Activated T-cell treated with anti-CD3 and anti-CD28 coated beads, Interleukin-2, amount 50 U/mL, for 72 hours (primary cell): Measurements from ENCODE around the gene B3GALNT2. TPM values are rescaled to one million over a fixed set of nuclear protein-coding genes. Genes with fewer than 3 reads are reported as not detected.

Source experiments
- ATAC-seq, 2 donors: fragments of 150-1000 bp; cut with Tn5 transposase; replicated peaks in 1 of 2; 2 replicates each; pipeline ENCODE4 v1.10.0; 2021; ENCODE audit warnings: moderate library complexity in 2 of 2, mild to moderate bottlenecking in 1 of 2
- DNase-seq, 2 donors: peaks; one replicate each; pipeline ENCODE4 v3.0.0; 2021 to 2022; ENCODE audit warnings: mixed read lengths in 1 of 2
- H3K27ac Mint-ChIP-seq: one replicate; pipeline ENCODE4 v1.8.0; 2022; ENCODE audit warnings: mild to moderate bottlenecking, moderate library complexity, mixed read lengths
- H3K27me3 Mint-ChIP-seq: one replicate; pipeline ENCODE4 v1.8.0; 2022; ENCODE audit warnings: low read depth, mixed read lengths
- H3K36me3 Mint-ChIP-seq, 2 donors: one replicate each; pipeline ENCODE4 v1.8.0; 2022; ENCODE audit warnings: mixed read lengths in 2 of 2, mild to moderate bottlenecking in 1 of 2; ENCODE audit not compliant: insufficient read depth in 2 of 2
- H3K4me1 Mint-ChIP-seq: one replicate; pipeline ENCODE4 v1.8.0; 2022; ENCODE audit warnings: low read depth, mixed read lengths
- H3K4me3 Mint-ChIP-seq, 2 donors: one replicate each; pipeline ENCODE4 v1.8.0; 2022; ENCODE audit warnings: mild to moderate bottlenecking in 2 of 2, mixed read lengths in 2 of 2, moderate library complexity in 2 of 2
- H3K9me3 Mint-ChIP-seq, 2 donors: one replicate each; pipeline ENCODE4 v1.8.0; 2022; ENCODE audit warnings: mixed read lengths in 2 of 2
- total RNA-seq, 2 donors: library from RNA; stranded (reverse); gene quantifications; one replicate each; pipeline ENCODE4 v1.2.3, GENCODE V29; 2022

The B3GALNT2 gene
- total RNA-seq, 2 donors from 2014 or later = 8.8 to 9.1 TPM

DNA sequence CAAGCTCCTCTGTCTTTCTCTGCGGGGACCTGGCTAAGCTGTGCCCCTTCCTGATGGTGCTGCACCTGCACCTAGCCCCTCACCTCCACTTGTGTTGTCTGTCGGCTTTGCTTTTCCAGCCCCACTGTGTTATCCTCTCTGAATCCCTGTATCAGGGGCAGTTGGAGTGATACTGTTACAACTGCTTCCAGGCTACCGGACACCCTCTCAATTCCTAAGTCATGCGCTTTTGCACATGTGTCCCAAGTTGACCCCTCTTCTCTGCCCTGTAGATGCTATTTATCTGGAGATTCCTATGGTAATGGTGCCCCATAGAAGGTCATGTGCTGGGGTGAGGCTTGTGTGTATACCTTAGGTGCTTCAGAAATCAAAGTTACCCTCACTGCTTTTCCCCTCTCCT, 78.1 kb downstream of the B3GALNT2 start:
- no peak overlapping the region for H3K27ac Mint-ChIP-seq

DNA sequence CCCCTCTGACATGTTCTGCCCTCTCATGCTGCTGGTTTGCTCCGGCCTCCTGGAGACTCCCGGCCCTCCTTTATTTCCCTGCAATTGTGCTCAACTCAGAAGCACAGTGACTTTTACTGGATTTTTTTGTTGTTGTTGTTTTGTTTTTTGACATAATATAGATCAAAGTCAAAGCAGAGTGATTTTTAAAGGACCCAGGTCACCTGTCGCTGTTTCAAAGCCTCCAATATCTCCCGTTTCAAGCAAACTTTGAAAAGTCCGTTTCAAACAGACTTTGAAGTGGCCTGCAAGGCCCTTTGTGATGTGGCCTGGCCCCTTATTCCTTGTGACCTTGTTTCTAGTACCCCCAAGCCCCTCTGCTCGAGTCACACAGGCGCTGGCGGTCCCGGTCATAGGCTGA, 78.9 kb downstream of the B3GALNT2 start:
- Mint-ChIP-seq H3K36me3 (peaks cover 0 to 2% of the 10 kb centered on the region in 2 donors), H3K4me3 (no peak overlapping the region), H3K4me1 (peaks cover 16% of the 10 kb centered on the region), H3K9me3 (no peaks in the 10 kb centered on the region), H3K27ac (no peak overlapping the region), H3K27me3 (no peaks in the 10 kb centered on the region)
- ATAC-seq (no peak), DNase-seq (no peak)

More for the DNA sequence above, 78.1 kb downstream of the B3GALNT2 start:
- DNase-seq = no peak
- Mint-ChIP-seq H3K4me1 (peaks cover 16% of the 10 kb centered on the region), H3K27me3 (no peaks in the 10 kb centered on the region), H3K9me3 (no peaks in the 10 kb centered on the region), H3K36me3 (peaks cover 0 to 2% of the 10 kb centered on the region in 2 donors), H3K4me3 (no peak overlapping the region)
- ATAC-seq = no peak

DNA sequence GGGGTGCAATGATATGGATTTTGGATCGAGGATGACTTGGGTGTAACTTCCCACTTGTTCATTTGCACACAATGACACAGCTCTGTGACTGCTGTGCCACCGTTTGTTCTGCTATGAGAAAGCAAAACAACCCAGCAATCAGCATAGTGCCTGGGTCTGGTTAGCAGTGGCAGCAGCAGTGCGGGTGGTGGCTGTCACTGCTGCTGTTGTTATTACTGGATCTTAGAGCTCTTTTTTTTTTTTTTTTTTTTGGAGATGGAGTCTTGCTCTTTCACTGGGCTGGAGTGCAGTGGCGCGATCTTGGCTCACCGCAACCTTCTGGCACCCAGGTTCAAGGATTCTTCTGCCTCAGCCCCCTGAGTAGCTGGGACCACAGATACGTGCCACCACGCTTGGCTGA, 80.2 kb downstream of the B3GALNT2 start:
- peaks cover 16% of the 10 kb centered on the region for H3K4me1 Mint-ChIP-seq
- DNase-seq (peak in 1 of 2 donors; percentile 6), ATAC-seq (peak; percentile 52 to 77)
- peak overlapping the region in 1 of 2 donors; percentile 38 for H3K4me3 Mint-ChIP-seq
- no peaks in the 10 kb centered on the region for H3K9me3 Mint-ChIP-seq
- peaks cover 0 to 2% of the 10 kb centered on the region in 2 donors for H3K36me3 Mint-ChIP-seq
- no peaks in the 10 kb centered on the region for H3K27me3 Mint-ChIP-seq
- H3K27ac Mint-ChIP-seq = no peak overlapping the region

GRCh38 chr1:235423214-235423652, 81.0 kb downstream of the B3GALNT2 start:
- H3K4me1 Mint-ChIP-seq = peaks cover 16% of the 10 kb centered on the region
- peak; percentile 14 to 32 for DNase-seq
- no peak overlapping the region for H3K27ac Mint-ChIP-seq
- peak; percentile 74 to 76 for ATAC-seq
- no peaks in the 10 kb centered on the region for H3K27me3 Mint-ChIP-seq
- H3K36me3 Mint-ChIP-seq = peaks cover 0 to 2% of the 10 kb centered on the region in 2 donors
- H3K4me3 Mint-ChIP-seq = peak overlapping the region; percentile 21 to 53
- no peaks in the 10 kb centered on the region for H3K9me3 Mint-ChIP-seq

DNA sequence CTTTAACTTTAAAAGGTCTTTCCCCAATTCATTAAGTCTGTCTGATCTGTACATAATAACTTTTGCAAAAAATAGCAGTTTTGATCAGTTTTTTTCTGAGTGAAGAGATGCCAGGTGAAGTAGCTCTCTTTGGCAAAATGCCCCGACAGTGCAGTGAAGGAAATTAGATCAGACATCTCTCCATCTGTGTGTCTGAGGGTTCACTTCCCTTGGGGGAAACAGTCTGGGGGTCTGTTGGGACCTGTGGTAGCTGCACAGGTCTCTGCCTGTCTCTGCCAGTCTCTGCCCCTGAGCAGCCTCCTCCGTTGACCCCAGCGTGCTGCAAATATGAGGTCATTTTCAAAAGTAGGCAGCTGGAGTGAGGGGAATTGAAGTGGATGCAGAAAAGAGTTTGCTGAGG, 82.5 kb downstream of the B3GALNT2 start:
- Mint-ChIP-seq H3K4me1 (peaks cover 16% of the 10 kb centered on the region), H3K27me3 (no peaks in the 10 kb centered on the region), H3K36me3 (peaks cover 0 to 2% of the 10 kb centered on the region in 2 donors), H3K9me3 (no peaks in the 10 kb centered on the region), H3K4me3 (no peak overlapping the region), H3K27ac (no peak overlapping the region)
- no peak for ATAC-seq
- no peak for DNase-seq

- no peaks in the 10 kb centered on the region for H3K27me3 Mint-ChIP-seq
- no peak overlapping the region for H3K27ac Mint-ChIP-seq
Measured at GRCh38 chr1:235417086-235417697, 87.1 kb downstream of the B3GALNT2 start.

DNA sequence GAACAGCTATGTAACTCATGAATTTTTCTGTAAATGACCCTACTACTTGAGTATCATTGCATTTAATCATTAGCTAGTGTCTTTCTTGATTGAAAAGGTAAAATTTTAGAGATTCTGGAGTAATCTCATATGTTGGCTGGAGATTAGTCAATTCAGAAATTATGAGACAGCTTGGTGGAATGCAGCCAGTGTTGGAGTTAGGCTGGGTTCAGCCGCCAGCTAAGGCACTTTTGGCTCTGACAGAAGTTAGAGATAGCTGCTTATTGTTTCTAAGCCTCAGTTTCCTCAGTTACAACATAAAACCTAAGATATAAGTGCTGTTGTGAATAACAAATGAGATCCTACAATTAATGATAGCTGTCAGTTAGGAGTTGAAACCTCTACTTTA, 87.6 kb downstream of the B3GALNT2 start:
- Mint-ChIP-seq H3K4me3 (no peak overlapping the region), H3K4me1 (no peaks in the 10 kb centered on the region), H3K27me3 (no peaks in the 10 kb centered on the region), H3K36me3 (peaks cover 0 to 1% of the 10 kb centered on the region in 2 donors), H3K9me3 (no peaks in the 10 kb centered on the region), H3K27ac (no peak overlapping the region)
- ATAC-seq (no peak), DNase-seq (no peak)

More at GRCh38 chr1:235417086-235417697, 87.1 kb downstream of the B3GALNT2 start:
- Mint-ChIP-seq H3K9me3 (no peaks in the 10 kb centered on the region), H3K36me3 (peaks cover 0 to 1% of the 10 kb centered on the region in 2 donors), H3K4me1 (no peaks in the 10 kb centered on the region), H3K4me3 (no peak overlapping the region)
- DNase-seq (peak; percentile 36 to 57), ATAC-seq (peak; percentile 44 to 51)

DNA sequence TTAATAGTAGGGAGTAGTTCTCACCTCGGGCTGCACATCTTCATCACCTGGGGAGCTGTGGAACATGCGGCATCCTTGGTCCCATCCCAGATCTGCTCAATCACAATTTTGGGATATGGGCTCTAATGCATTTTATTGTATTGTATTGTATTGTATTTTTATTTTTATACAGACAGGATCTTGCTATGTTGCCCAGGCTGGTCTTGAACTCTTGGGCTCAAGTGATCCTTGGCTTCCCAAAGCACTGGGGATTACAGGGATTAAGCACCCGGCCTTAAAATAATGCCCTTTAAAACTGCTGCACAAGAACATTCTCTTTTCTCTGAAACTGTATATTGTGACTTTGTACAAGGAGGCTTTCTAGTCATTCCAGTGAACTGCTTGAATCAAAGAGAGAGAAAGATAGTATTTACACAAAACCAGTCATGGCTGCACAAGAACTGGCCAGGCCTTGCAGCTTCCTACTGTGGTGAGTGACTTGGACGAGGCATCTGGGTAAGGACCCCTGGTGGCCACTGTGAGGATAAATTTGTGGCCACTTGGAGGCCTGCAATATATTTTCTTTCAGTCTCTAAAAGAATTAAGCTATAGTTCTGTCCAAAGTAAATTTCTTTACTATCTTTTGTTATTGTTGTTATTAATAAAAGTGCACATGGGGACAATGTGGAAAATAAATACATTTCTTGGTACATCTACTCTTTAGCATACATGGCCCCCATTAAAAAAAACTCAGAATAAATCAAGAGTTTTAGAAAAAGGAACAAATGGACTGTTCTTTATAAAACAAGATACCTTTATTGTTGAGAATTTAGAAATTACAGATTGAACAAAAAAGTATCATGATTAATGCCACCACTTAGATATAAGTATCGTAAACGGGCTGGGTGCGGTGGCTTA, 89.0 kb downstream of the B3GALNT2 start:
- Mint-ChIP-seq H3K4me3 (no peak overlapping the region), H3K9me3 (no peaks in the 10 kb centered on the region)

GRCh38 chr1:235411489-235412486, 92.5 kb downstream of the B3GALNT2 start:
- Mint-ChIP-seq H3K27me3 (no peaks in the 10 kb centered on the region), H3K36me3 (peaks cover 0 to 1% of the 10 kb centered on the region in 2 donors), H3K9me3 (no peaks in the 10 kb centered on the region), H3K27ac (peak overlapping the region; percentile 47), H3K4me1 (no peaks in the 10 kb centered on the region), H3K4me3 (no peak overlapping the region)
- peak in 1 of 2 donors; percentile 46 for ATAC-seq
- DNase-seq = no peak

More for the DNA sequence above, 89.0 kb downstream of the B3GALNT2 start:
- DNase-seq (peak; percentile 53 to 65), ATAC-seq (peak; percentile 78 to 79)
- Mint-ChIP-seq H3K27me3 (no peaks in the 10 kb centered on the region), H3K27ac (no peak overlapping the region), H3K4me1 (no peaks in the 10 kb centered on the region), H3K36me3 (peaks cover 0 to 1% of the 10 kb centered on the region in 2 donors)

DNA sequence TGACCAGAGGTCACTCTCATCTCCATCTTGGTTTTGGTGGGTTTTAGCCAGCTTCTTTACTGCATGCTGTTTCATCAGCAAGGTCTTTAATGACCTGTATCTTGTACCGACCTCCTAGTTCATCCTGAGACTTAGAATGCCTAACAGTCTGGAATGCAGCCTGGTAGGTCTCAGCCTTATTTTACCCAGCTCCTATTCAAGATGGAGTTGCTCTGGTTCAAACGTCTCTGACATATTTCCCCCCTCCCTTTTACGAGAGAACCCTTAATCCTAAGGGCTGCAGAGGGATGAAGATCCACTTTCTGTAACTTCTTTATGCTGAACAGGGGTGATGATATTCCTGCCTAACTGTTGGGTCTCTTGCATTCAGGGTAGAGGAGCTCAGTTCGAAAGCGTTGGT, 93.8 kb downstream of the B3GALNT2 start:
- Mint-ChIP-seq H3K4me3 (no peak overlapping the region), H3K27me3 (no peaks in the 10 kb centered on the region), H3K36me3 (peaks cover 0 to 1% of the 10 kb centered on the region in 2 donors), H3K4me1 (no peaks in the 10 kb centered on the region), H3K9me3 (no peaks in the 10 kb centered on the region), H3K27ac (no peak overlapping the region)
- ATAC-seq (no peak), DNase-seq (no peak)

- H3K27me3 Mint-ChIP-seq = no peaks in the 10 kb centered on the region
Measured at GRCh38 chr1:235409042-235409820, 95.0 kb downstream of the B3GALNT2 start.

GRCh38 chr1:235408503-235408960, 95.7 kb downstream of the B3GALNT2 start:
- no peaks in the 10 kb centered on the region for H3K4me1 Mint-ChIP-seq
- H3K27ac Mint-ChIP-seq = no peak overlapping the region
- peaks cover 0 to 2% of the 10 kb centered on the region in 2 donors for H3K36me3 Mint-ChIP-seq
- DNase-seq (no peak), ATAC-seq (no peak)
- no peaks in the 10 kb centered on the region for H3K27me3 Mint-ChIP-seq
- H3K9me3 Mint-ChIP-seq = no peaks in the 10 kb centered on the region
- H3K4me3 Mint-ChIP-seq = no peak overlapping the region

More at GRCh38 chr1:235409042-235409820, 95.0 kb downstream of the B3GALNT2 start:
- H3K9me3 Mint-ChIP-seq = no peaks in the 10 kb centered on the region
- ATAC-seq = no peak
- DNase-seq = no peak
- H3K36me3 Mint-ChIP-seq = peaks cover 0 to under 1% of the 10 kb centered on the region in 2 donors
- H3K27ac Mint-ChIP-seq = no peak overlapping the region
- no peaks in the 10 kb centered on the region for H3K4me1 Mint-ChIP-seq
- no peak overlapping the region for H3K4me3 Mint-ChIP-seq
